HG03064 (cell line): ENCODE data around the gene SLC24A3.

Source experiments
- ATAC-seq: cut with Tn5 transposase; IDR thresholded peaks from one replicate; pipeline ENCODE4 v1.9.1; 2021; ENCODE audit warnings: low read depth; ENCODE audit not compliant: unreplicated experiment

The SLC24A3 gene

GRCh38 chr20:19415786-19416185 is 203.3 kb downstream of the SLC24A3 start:
- no peak for ATAC-seq

DNA sequence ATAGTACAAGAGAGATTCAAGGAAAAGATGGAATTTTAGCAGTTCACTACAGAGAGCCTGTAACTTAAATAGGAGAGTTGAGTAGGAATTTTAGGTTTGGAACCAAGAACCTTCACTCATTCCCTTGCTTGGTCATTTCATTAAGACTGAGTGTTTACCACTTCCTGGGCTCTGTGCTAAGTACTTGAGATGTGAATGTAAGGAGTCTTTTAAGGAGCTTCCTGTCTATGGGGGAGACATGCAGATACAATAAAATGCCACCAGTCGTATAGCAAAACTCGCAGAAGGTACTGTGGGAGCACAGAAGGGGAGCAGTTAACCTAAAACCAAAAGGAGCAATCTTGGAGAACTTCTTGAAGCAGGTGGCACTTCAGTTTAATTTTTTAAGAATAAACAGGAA is 204.2 kb downstream of the SLC24A3 start:
- no peak for ATAC-seq

GRCh38 chr20:19419396-19419795 is 207.0 kb downstream of the SLC24A3 start:
- no peak for ATAC-seq

- ATAC-seq, result no peak
These were observed 210.9 kb downstream of the SLC24A3 start for GRCh38 chr20:19423097-19423899.

GRCh38 chr20:19423900-19424620 is 211.6 kb downstream of the SLC24A3 start:
- ATAC-seq, result no peak

DNA sequence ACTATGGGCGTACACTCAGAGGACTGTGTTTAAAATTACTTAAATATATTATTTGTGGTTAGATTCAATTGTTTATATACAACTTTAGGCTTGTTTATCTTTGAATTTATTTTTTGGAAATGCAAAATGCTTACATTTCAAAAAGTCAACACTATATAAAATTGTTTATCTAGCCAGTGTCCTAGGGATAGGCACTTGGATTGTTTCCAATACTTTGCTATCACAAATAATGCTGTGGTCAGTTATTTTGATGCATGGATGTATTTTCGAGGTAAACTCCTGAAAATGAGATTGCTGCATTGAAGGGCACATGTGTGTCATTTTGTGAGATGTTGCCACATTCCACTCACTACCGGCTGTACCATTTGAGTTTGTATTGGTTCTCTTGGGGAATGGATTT is 213.9 kb downstream of the SLC24A3 start:
- no peak for ATAC-seq

DNA sequence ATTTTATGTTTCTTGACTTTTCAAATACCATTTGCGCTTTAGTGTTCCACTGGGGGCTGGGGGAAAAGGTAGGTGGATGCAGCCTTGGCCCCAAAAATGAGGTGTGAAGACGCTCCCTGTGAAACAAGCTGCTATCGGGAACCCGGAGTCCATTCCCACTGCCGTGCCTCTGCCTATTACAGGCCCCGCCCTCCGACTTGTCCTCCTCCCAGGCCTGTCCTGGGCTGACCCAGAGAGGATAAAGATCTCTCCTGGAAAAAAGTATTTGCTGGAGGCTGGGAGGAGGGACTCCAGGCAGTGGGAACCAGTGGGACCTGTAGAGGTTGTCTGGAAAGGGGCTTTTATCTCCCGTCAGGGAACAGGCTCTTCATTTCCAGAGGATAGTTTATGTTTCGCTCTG is 215.0 kb downstream of the SLC24A3 start:
- ATAC-seq, result no peak

- no peak for ATAC-seq
These were observed 215.5 kb downstream of the SLC24A3 start for GRCh38 chr20:19427913-19428312.

- ATAC-seq, result no peak
These were observed 215.9 kb downstream of the SLC24A3 start for GRCh38 chr20:19428324-19428723.

GRCh38 chr20:19429538-19429937 is 217.1 kb downstream of the SLC24A3 start:
- ATAC-seq, result no peak

DNA sequence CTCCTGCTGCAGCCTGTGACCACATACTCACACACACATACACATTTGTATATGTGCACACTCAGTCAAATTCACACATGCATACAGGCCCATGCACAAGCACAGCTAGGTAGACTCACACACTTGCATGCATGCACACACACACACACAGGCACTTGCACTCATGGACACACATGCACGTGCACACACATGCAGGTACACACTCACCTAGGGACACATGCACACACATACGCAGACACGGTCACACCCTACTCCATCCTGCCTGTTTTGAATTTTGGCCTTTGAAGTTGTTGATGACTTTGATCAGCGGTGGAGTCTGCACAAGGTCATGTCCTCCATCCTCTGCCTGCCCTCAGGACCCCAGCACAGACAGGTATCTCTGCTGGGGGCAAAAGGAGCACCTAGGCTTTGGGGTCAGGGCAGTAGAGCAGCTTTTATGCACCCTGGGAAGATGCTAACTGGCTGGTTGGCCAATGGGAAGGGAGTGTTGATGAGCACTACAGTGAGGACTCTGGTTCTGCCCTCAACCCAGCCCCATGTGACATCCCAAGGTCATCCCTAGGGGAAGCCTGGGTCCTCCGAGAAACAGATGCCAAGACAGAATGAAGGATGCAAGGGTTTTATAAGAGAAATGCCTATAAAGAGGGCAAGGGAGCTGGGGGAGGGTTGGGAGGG is 218.3 kb downstream of the SLC24A3 start:
- no peak for ATAC-seq

DNA sequence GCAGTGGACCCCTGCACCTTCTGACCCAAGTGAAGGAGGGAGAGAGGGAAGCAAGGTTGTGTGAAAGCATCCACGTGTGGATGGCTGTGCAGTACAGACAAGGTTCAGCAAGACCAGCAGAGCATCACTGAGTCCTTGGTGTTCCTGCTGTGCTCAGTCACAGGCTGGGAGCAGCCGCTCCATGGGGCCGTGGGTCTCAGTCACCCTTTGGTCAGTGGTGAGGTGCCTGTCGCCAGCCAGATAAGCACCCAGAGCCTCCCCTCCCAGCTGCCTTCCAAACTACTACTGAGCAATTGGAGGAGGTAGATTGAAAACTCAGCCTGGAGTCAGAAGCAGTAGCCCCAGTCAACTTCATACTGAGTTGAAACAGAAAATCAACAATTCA is 218.9 kb downstream of the SLC24A3 start:
- ATAC-seq, result no peak

DNA sequence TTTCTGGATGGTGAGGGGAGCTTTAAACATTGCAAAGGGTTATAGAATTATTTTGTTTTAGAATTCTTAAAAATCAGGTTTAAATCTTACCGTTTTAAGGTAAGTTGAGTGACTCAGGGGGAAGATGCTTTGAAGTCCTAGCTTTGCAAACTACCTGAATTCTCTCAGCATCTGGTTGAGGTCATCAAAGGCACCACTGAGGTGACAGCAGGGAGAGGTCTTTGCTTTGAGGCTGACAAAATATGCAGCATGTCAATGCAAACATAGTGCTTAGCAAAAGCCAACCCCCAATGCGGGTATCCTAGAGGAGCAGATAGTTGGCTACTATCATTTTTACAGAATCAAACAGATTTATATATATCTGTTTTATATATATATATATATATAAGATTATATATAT is 219.5 kb downstream of the SLC24A3 start:
- no peak for ATAC-seq

DNA sequence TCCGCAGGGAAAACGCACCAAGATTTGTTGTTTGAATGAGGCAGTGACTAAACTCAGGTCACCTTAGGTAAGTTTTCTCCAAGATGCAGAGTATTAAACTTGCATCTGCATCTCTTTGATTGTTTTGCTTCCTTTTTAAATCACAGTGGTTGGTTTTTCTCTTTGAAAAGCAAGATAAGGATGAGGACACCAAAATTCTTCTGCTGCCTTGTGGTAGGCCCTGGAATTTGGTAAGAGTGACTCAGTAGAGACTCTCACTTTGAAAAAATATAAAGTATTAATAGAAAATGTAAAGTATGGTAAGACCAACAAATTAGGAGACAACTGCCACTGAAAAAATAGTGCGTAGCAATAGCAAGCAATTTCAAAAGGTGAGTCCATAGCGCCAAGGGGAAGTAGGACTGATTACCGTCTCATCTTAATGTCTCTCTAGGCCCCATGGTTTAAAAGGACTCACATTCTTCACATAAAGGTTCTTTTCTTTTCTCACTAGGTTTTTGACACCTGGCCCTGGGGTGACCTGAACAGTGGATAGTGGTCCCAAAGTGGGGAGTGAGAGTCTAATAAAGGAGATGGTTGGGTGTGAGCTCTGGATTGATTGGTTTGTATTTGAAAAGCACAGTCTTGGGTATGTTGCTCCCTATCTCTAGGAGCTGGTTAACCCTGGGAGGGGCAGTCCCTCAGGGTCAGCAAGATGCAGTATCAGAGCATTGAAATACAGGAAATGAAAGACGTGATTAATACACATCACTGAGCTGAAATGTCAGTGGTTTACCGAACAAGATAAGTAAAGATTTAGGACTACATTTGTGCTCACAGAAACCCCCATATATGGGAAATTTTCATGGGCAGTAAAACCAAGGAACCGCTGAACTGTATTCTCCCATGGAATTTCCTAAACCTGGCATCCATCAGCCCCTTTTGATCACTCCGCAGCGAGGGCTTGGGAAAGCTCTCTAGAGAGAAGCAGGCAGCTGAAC is 221.2 kb downstream of the SLC24A3 start:
- no peak for ATAC-seq

- ATAC-seq, result no peak
These were observed 222.9 kb downstream of the SLC24A3 start for GRCh38 chr20:19435316-19435715.

- ATAC-seq, result no peak
These were observed 223.4 kb downstream of the SLC24A3 start for GRCh38 chr20:19435821-19436220.

- no peak for ATAC-seq
These were observed 226.0 kb downstream of the SLC24A3 start for GRCh38 chr20:19438488-19438887.

GRCh38 chr20:19440660-19441527 is 228.5 kb downstream of the SLC24A3 start:
- no peak for ATAC-seq

GRCh38 chr20:19446246-19446645 is 233.8 kb downstream of the SLC24A3 start:
- ATAC-seq, result no peak
